HAP-1 (cell line): ENCODE measurements around the gene HSD17B14.
"Not testable (repeated sequence)": the region's sequence is repeated elsewhere in the genome, so short reads cannot be mapped to it uniquely, and the experiment has no call there.

Experiments
- DNase-seq, 2 experiments: peaks; one replicate each; pipeline ENCODE4 v3.0.0-alpha.2; 2016 to 2020; ENCODE audit warnings: low spot score in 2 of 2
- H3K27me3 ChIP-seq: fragments of 250-450 bp; sonication (Bioruptor Pico); 2 replicates; pipeline ENCODE4 v1.5.1; 2020; ENCODE audit warnings: low read depth, mild to moderate bottlenecking, moderate library complexity
- H3K36me3 ChIP-seq: fragments of 250-450 bp; sonication (Bioruptor Pico); replicated peaks from 2 replicates; pipeline ENCODE4 v1.5.1; 2020; ENCODE audit warnings: mild to moderate bottlenecking
- H3K4me1 ChIP-seq: fragments of 250-450 bp; sonication (Bioruptor Pico); 2 replicates; pipeline ENCODE4 v1.5.1; 2020; ENCODE audit warnings: mild to moderate bottlenecking
- H3K4me3 ChIP-seq: fragments of 250-450 bp; sonication (Bioruptor Pico); 2 replicates; pipeline ENCODE4 v1.5.1; 2020; ENCODE audit warnings: mild to moderate bottlenecking, moderate library complexity
- H3K9me3 ChIP-seq: fragments of 250-450 bp; sonication (Bioruptor Pico); 2 replicates; pipeline ENCODE4 v1.5.1; 2020; ENCODE audit warnings: mild to moderate bottlenecking, moderate library complexity
- in situ Hi-C: fragments of 300-500 bp; cut with MboI; formaldehyde crosslinking; loops from 3 replicates; pipeline ENCODE4 v1.14.3; 2020; ENCODE audit warnings: low sequenced_read_pairs, inconsistent platforms, mixed read lengths

The HSD17B14 gene

GRCh38 chr19:48768171-48768753, 68.0 kb downstream of the HSD17B14 start:
- H3K4me3 ChIP-seq, H3K4me1 ChIP-seq, in situ Hi-C loops, H3K36me3 ChIP-seq, H3K9me3 ChIP-seq, DNase-seq: not testable (repeated sequence)
- H3K27me3 ChIP-seq: peaks cover 27% of the 10 kb centered on the region

DNA sequence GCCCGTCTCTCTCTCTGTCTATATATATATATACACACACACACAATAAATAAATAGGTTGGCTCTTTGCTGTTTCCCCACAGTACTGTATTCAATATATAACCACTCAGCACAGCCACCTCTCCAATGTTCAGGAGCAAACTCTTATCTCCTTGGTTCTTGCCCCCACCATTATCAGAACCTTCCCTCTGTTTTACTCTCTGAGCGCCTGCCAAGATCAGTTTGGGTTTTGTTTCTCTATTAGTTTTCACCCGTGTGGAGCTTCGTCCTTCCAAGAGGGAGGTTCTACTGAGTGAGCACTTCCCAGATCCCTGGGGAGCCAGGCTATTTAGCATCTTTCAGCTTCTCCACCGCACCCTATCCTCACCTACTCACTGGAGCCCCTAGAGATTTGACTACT, 70.5 kb downstream of the HSD17B14 start:
- H3K27me3 ChIP-seq: peaks cover 35% of the 10 kb centered on the region
- H3K36me3 ChIP-seq, DNase-seq, H3K4me3 ChIP-seq, in situ Hi-C loops, H3K4me1 ChIP-seq, H3K9me3 ChIP-seq: not testable (repeated sequence)
